HL-60 (cell line): ENCODE results near the gene AP2A2.

ENCODE experiments used
- DNase-seq, 2 experiments: peaks; one replicate each; pipeline ENCODE4 v3.0.0-alpha.2; 2010 to 2020; ENCODE audit warnings: low read depth in 1 of 2, low spot score in 1 of 2
- H3K27ac ChIP-seq: fragments of 250-450 bp; sonication (Bioruptor Pico); replicated peaks from 2 replicates; pipeline ENCODE4 v1.5.1; 2020; ENCODE audit warnings: mild to moderate bottlenecking, moderate library complexity
- H3K27me3 ChIP-seq: fragments of 250-450 bp; sonication (Bioruptor Pico); 2 replicates; pipeline ENCODE4 v1.5.1; 2021; ENCODE audit warnings: mild to moderate bottlenecking, moderate library complexity; ENCODE audit not compliant: insufficient read depth, poor library complexity, severe bottlenecking
- H3K4me3 ChIP-seq: replicated peaks from 2 replicates; pipeline ENCODE4 v1.5.1; 2011; ENCODE audit warnings: mild to moderate bottlenecking, control low read depth, low read length; ENCODE audit not compliant: insufficient read depth
- CTCF ChIP-seq: IDR thresholded peaks from one replicate; pipeline ENCODE4 v1.5.1; 2011; ENCODE audit warnings: low read length, control low read depth, inconsistent platforms; ENCODE audit not compliant: insufficient read depth
- GABPA ChIP-seq: IDR thresholded peaks from 2 replicates; pipeline ENCODE4 v1.6.1; 2012; ENCODE audit warnings: low read depth
- POLR2AphosphoS5 ChIP-seq: IDR thresholded peaks from 2 replicates; pipeline ENCODE4 v1.6.1; 2012; ENCODE audit warnings: low read depth
- REST ChIP-seq: IDR thresholded peaks from 2 replicates; pipeline ENCODE4 v1.6.1; 2012; ENCODE audit warnings: low read depth; ENCODE audit not compliant: insufficient replicate concordance
- SPI1 ChIP-seq: IDR thresholded peaks from 2 replicates; pipeline ENCODE4 v1.6.1; 2012; ENCODE audit warnings: low read depth, mild to moderate bottlenecking, borderline replicate concordance

AP2A2 gene

GRCh38 chr11:907668-908067 lies 18.0 kb upstream of the AP2A2 start:
- DNase-seq, result no peak
- TF ChIP-seq SPI1 (no peak), GABPA (no peak), POLR2AphosphoS5 (no peak), REST (no peak), CTCF (no peak)
- H3K27ac ChIP-seq, result no peak overlapping the region
- no peaks in the 10 kb centered on the region for H3K27me3 ChIP-seq
- H3K4me3 ChIP-seq, result no peak overlapping the region

GRCh38 chr11:908273-908672 lies 17.4 kb upstream of the AP2A2 start:
- Histone ChIP-seq H3K4me3 (no peak overlapping the region), H3K27ac (no peak overlapping the region), H3K27me3 (no peaks in the 10 kb centered on the region)
- TF ChIP-seq CTCF, result no peak
- TF ChIP-seq GABPA, result no peak
- peak; percentile 55 for TF ChIP-seq REST
- DNase-seq, result no peak

- Histone ChIP-seq H3K27ac (no peak overlapping the region; the same call in 1 of the 2 replicates), H3K4me3 (peak overlapping the region; percentile 87), H3K27me3 (no peaks in the 10 kb centered on the region)
- no peak for TF ChIP-seq CTCF
- TF ChIP-seq SPI1, result no peak
- no peak for TF ChIP-seq POLR2AphosphoS5
- TF ChIP-seq REST, result no peak
- no peak for TF ChIP-seq GABPA
- no peak for DNase-seq
Measured at GRCh38 chr11:909406-909805, 16.3 kb upstream of the AP2A2 start.
